ENCODE measurements around the gene PTPRN2.

The PTPRN2 gene

GRCh38 chr7:158145370-158145769, 442.3 kb downstream of the PTPRN2 start:
- TF ChIP-seq CTCF (conservative IDR thresholded peaks at IDR 0.05; ENCODE audit: low read length) = no peak
- no peak for DNase-seq (ENCODE audit: low read depth)
- no peak overlapping the region for H3K4me3 ChIP-seq (ENCODE audit: low read length)

- H3K4me3 ChIP-seq (ENCODE audit: low read length) = no peak overlapping the region
- no peak for DNase-seq (ENCODE audit: low read depth)
- no peak for TF ChIP-seq CTCF (conservative IDR thresholded peaks at IDR 0.05; ENCODE audit: low read length)
Observed at GRCh38 chr7:158143196-158144120, 444.2 kb downstream of the PTPRN2 start.

- no peak overlapping the region for H3K4me3 ChIP-seq (ENCODE audit: low read length)
- no peak for TF ChIP-seq CTCF (conservative IDR thresholded peaks at IDR 0.05; ENCODE audit: low read length)
- DNase-seq (ENCODE audit: low read depth) = no peak
Observed at GRCh38 chr7:158142657-158143056, 445.0 kb downstream of the PTPRN2 start.

GRCh38 chr7:158141806-158142518, 445.7 kb downstream of the PTPRN2 start:
- no peak for DNase-seq (ENCODE audit: low read depth)
- no peak for TF ChIP-seq CTCF (conservative IDR thresholded peaks at IDR 0.05; ENCODE audit: low read length)
- no peak overlapping the region for H3K4me3 ChIP-seq (ENCODE audit: low read length)

GRCh38 chr7:158141221-158141582, 446.4 kb downstream of the PTPRN2 start:
- no peak overlapping the region for H3K4me3 ChIP-seq (ENCODE audit: low read length)
- no peak for TF ChIP-seq CTCF (conservative IDR thresholded peaks at IDR 0.05; ENCODE audit: low read length)
- no peak for DNase-seq (ENCODE audit: low read depth)

- H3K4me3 ChIP-seq (ENCODE audit: low read length) = no peak overlapping the region
- no peak for DNase-seq (ENCODE audit: low read depth)
- TF ChIP-seq CTCF (conservative IDR thresholded peaks at IDR 0.05; ENCODE audit: low read length) = no peak
Observed at GRCh38 chr7:158140538-158141220, 446.9 kb downstream of the PTPRN2 start.

Data from AG10803 (cell line).